Central memory CD4-positive, alpha-beta T cell (primary cell): Measurements from ENCODE around the gene MAFF.
A peak's percentile ranks its signal among the peaks of the same experiment; 100 is the strongest.

Experiments
- DNase-seq: peaks from one replicate; pipeline ENCODE4 v3.0.0; 2022

The MAFF gene

DNA sequence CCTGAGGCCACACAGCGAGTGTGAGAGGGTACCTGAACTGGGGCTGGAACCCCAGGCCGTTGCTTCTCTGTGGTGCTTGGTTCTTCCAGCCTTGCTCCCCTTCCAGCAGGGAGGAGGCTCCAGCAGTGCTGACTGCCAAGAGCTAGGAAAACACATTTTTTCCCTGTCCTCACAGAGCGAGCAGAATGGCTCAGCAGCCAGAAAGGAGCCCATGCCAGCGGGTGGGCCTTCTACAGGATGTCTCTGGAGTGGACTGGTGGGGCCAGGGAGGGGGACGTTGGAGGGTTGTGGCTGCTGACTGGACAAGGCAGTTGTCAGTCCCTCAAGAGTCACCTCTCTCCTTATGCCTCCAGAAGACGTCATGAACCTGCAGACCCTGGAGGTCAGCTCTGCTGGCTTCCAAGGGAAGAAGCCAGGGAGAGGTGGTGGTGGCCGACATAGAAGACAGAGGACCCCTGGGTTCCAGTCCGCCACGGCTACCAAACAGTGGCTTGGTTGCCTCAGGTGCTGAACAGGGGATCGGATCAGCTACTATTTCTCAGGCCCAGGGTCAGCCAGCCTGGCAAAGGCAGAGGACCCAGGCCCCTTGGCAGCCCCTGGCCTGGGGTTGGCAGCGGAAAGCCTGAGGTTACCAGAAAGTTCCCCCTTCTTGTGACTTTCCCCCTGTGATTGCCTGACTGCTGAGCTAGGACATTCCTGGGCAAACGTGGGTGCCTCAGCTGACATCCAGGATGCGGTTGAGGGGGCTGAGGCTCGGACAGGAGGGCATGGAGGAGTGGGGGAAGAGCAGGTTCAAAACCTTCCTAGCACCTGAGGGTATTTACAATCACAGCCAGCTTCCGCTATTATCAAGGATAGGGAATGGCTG is 3.7 kb downstream of the MAFF start:
- no peak for DNase-seq

DNA sequence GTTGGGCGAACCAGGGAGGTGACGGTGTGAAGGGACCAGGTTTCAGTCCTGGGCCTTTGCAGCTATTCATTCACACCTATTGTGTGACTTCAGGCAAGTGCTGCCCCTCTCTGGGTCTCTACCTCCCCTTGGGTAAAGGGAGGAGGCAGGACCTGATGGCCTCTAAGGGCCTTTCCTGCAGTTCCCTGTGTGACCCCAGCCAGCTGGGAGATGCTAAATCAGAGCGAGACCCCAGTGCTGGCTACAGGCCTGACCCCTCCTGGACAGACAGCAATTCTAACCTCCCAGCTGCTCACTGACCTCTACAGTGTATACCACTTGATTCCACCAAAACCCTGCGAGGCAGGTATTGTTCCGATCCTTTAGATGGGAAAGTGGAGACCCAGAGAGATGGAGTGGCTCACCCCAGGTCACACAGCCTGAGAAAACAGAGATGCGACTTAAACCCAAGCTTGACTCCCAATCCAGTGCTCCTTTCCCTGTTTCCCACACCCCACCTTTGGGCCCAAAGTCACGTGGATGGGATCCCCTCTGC is 6.2 kb downstream of the MAFF start:
- no peak for DNase-seq

DNA sequence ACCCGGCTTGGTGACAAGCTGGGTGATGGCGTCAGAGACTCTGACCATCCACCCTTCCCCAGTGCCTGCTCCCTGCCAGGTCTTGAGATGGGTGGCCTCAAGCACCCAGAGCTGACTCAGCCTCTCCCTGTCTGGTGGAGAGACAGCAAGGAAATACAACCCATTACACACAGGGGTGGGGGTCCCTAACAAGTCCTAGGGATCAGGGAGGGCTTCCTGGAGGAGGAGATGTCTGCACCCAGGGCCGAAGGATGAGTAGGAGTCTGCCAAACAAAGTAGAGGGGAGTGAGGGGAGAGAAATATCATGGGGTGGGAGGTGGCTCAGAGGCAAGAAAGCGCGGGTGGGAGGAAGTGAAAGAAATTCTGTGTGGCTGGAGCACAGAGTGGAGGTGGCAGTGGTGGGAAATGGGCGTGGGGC is 6.8 kb downstream of the MAFF start:
- no peak for DNase-seq

- DNase-seq, result no peak
These were observed 9.8 kb downstream of the MAFF start for GRCh38 chr22:38211556-38211955.

DNA sequence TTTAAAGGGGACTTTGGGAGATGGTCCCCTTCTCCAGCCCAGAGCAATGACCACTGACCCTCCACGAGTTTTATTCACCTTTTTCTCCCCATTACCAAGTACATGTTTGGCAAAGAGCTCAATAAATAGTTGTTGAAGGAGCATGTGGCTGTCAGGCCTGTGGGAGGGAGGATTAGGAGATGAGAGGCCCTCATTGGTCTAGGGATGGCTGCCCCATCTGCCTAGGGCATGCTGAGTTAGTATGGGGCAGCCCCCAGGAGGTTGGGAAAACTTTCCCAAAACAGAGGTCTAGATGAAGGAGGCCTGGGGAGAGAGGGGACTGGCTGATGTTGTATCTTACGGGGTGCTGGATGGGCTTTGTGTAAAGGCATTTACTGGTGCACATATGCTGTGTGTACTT is 10.6 kb downstream of the MAFF start:
- no peak for DNase-seq

DNA sequence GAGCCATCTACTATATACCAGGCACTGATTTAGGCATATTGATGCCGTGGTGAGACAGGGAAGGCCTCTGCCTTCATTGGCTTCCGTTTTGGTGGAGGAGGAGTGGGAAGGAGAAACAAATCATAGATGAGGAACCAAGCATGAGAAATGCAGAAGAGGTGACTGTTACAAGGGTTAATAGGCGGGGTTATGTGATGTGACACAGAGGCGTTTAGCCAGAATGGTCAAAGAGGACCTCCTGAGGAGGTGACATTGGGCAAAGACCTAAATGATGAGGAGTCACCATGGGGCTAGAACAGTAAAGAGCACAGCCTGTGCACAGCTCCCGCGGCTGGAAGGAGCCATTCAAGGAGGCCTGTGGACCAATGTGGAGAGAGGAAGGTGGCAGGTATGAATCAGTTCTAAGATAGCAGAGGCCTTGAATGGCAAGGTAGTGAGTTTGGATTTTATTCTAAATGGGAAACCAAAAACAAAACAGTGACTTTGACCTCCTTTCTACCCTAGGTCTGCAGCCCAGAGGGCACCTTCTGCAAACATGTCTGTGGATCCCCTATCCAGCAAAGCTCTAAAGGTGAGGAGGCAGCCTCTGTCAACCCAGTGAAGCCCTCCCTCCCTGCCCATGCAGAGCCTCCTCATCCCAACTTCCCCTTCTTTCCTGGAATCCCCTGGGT is 11.7 kb downstream of the MAFF start:
- DNase-seq, result no peak

DNA sequence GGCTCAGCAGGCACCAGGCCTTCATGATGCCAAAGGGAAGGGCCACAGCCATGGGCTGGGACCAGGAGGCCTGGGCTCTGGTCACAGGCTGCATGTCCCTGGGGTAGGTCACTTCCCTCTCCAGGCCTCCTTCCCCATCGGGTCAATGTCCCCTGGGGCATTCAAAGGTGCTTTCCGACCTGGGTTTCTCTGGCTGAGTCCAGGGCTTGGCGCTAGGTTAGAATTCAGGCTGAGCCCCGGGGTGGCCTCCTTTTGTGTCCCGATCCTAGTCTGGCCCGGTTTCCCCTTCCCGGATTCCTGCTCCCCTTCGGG is 12.2 kb downstream of the MAFF start:
- DNase-seq, result no peak

DNA sequence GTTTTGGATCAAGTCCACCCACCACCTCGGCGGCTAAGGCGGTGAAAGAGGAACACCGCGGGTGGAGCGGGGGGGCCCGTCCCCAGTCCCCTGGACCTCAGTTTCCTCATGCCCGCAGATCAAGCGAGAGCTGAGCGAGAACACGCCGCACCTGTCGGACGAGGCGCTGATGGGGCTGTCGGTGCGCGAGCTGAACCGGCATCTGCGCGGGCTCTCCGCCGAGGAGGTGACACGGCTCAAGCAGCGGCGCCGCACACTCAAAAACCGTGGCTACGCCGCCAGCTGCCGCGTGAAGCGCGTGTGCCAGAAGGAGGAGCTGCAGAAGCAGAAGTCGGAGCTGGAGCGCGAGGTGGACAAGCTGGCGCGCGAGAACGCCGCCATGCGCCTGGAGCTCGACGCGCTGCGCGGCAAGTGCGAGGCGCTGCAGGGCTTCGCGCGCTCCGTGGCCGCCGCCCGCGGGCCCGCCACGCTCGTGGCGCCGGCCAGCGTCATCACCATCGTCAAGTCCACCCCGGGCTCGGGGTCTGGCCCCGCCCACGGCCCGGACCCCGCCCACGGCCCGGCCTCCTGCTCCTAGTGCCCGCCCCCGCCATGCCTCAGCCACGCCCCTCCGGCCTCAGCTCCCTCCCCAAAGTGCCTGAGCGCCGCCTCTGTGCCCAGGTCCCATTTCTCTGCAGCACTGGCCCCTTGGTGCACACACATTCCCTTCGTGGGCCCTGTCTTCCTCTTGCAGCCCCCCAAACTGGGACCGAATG is 12.7 kb downstream of the MAFF start:
- DNase-seq, result peak; percentile 79

DNA sequence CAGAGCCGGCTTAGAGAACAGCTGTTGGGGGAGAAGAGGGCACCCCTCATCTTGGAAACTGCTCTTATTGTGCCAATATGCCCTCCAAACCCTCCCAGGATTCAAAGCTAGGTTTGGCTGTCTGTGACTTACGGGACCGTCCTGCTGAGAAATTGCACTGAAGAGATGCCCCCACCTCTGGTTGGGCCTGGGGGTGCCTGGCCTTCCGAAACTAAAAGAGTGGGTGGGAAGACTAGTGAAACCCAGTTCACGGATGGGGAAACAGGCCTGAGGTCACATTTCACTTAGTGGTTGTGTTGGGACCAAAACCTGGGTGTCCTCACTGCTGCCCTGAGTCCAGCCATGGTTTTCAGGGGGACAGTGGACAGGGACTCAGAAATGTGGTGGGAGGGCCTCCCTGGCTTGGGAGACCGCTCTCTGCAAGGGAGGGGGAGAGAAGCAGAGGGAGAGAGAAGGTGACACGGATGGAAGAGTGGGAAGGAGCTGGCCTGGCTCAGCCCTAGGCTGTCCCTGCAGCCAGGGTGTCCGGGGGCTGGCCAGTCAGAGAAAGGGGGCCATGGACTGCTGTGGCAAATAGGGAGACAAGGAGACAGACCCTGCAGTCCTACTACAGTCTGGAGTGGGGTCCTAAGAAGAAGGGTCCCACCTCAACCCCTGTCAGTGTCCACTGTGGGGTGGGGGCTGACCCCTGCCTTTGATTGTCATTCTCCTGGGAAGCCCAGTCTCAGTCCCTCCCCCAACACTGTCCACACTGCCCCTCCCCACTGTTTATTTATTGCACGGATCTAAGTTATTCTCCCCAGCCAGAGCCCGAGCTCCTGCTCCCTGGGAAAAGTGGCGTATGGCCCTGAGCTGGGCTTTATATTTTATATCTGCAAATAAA is 13.6 kb downstream of the MAFF start:
- no peak for DNase-seq

- DNase-seq, result peak; percentile 63
These were observed 17.1 kb downstream of the MAFF start for GRCh38 chr22:38218661-38219622.

GRCh38 chr22:38219632-38220031 is 17.8 kb downstream of the MAFF start:
- DNase-seq, result no peak

DNA sequence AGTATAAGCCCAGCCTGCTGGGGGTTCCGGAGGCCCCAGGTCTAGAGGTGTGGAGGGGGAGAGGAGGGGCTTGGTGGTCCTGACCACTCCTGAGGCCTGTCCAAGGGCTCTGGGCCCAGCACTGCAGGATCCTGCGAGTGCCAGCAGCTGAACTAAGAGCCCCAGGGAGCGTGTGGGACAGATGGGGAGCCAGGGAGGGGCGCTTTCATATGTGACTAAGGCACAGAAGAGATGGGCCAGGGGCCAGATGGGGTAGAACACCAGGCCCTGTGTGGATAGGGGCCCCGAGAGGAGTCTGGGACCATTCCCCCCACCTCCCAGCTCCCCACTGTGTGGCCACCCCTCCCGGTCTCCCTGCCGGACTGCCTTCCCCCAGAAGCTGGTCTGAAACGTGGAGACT is 18.4 kb downstream of the MAFF start:
- DNase-seq, result no peak

GRCh38 chr22:38220653-38221386 is 19.0 kb downstream of the MAFF start:
- DNase-seq, result no peak

DNA sequence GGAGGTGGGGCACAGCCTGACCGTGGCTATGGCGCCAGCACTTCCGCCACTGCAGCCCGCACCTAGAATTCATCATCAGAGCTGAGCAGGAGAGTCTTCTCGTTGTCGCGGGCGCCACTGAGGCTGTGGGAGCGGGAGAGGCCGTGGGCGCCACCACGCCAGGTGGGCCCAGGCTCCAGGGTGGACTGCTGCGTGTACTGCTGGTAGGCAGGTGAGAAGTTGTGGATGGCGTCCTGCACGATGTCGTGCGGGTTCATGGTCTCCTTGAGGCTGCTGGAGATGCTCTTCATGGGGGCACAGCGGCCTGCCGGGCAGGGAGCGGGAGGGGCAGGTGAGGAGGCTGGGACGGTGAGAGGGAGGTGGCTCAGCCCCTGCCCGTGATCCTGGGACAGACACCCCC is 19.6 kb downstream of the MAFF start:
- no peak for DNase-seq

DNA sequence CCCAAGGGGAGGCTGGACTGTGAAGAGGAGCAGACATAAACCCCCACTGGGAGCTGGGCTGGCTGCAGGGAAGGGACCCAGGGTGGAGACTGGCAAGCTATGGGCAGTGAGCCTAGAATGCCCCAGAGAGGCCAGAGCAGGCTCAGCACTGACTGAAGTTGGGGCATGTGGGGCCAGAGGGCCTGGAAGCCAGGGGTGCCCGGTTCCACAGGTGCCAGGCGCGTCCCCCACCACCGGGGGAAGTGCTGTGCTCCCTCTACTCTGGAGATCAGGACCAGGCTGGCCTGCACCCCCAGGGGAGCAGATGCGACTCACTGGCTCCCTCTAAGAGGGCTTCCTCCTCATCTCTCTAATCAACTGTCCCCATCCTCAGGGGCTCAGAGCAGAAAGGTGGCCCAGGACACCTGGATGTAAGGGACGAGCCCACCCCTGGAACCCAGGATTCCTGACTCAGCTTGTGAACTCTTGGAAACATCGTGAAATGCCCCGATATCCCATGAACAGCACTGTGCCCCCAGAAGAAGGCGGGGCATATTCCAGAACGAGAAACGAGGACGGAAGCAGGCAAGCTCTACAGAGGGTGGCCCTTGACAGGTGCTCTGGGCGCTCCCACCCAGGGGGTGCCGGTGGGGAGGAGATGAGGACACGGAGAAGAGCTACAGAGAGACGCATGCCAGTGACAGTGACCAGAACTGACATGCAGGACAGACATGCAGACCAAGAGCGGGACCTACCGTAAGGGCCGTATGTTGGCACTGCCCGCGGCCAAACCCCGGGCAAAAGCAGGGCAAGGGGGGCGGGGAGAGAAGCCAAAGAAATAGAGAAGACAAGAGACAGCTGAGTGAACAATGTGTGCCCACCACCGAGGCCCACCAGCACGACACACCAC is 20.4 kb downstream of the MAFF start:
- DNase-seq, result no peak

DNA sequence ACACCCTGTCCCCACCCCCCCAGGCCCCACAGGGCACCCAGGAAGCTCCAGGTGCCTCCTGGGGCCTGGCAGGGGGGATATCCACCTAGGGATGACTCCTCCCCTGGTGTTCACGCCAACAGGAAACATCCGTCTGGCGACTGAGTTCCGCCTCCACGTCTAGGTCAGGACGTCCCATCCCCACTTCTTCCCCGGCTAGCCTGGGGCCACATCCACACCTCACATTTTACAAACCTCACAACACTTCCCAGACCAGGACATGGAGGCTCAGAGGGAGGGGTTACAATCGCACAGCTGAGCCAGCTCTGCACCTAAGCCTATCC is 21.0 kb downstream of the MAFF start:
- DNase-seq, result no peak

- DNase-seq, result no peak
These were observed 21.6 kb downstream of the MAFF start for GRCh38 chr22:38223289-38223960.

- no peak for DNase-seq
These were observed 25.3 kb downstream of the MAFF start for GRCh38 chr22:38226853-38227649.
